ENCODE measurements around the gene GABRD. TPM values are rescaled to one million over a fixed set of nuclear protein-coding genes. Genes with fewer than 3 reads are reported as not detected.
"Not testable (repeated sequence)": the region's sequence is repeated elsewhere in the genome, so short reads cannot be mapped to it uniquely, and the experiment has no call there.

GABRD gene
- 0.07 and 0.26 TPM in 2 replicates for total RNA-seq (2014; rRNA removed; shearing (Covaris generic))

DNA sequence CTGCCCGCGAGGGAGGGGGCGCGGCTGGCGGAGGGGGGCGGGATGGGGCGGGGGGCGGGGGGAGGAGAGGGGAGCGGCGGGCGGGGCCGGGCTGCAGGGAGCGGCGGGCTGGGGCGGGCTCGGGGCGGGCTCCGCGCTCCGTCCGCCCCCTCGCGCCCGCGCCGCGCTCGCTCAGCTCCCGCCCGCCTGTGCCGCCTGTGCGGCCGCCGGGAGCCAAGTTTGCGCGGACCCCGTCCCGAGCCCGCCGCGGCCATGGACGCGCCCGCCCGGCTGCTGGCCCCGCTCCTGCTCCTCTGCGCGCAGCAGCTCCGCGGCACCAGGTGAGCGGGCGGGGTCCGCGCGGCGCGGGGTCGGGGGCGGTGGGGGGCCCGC lies at the start of gene GABRD:
Gene GABRD (plus strand): TSS at position 174 of the 372 bp plus-strand sequence. CDS start 79 bp downstream, at position 253.
- no peak for DNase-seq (ENCODE audit: low spot score)

DNA sequence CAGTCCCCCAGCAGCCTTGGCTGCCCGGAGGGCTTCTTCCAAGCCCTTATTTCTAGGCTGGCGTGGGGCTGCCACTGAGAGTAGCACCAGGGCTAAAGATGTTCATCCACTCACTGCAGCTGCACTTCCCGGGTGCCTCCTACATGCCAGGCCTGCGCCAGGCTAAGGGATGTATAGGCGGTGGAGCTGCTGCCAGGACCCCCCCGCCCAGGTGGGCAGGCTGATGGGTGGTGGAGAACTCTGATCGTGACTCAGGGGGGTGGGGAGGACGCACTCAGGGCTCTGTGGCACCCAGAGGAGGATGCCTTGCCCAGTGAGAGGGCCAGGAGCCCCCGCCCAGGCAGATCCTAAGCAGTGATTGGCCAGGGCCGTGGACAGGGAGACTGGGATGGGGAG lies 49.6 kb upstream of the GABRD start:
- no peak for DNase-seq (ENCODE audit: low spot score)

- no peak for DNase-seq (ENCODE audit: low spot score)
Measured at GRCh38 chr1:1969953-1970716, 49.0 kb upstream of the GABRD start.

- no peak for DNase-seq (ENCODE audit: low spot score)
Measured at GRCh38 chr1:1971017-1971416, 48.1 kb upstream of the GABRD start.

DNA sequence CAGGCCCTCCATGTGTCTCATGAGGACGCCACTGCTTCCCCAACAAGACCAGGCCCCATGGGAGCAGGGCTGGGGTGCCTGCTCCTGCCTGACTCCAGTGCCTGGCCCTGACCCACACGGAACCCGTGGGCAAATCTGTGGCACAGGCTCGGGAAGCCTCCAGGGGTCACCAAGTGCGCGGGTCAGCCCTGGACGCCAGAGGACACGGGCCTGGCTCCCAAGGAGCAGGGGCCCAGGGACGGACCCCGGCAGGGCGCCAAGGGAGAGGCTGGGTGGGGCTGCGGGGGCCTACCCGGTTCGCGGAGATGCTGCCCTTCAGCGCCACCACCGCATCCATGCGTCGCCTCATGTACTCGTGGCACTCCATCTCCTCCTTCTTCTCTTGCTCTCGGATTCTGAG lies 47.5 kb upstream of the GABRD start:
- DNase-seq (ENCODE audit: low spot score): no peak

- DNase-seq (ENCODE audit: low spot score): no peak
Measured at GRCh38 chr1:1972976-1973715, 46.0 kb upstream of the GABRD start.

GRCh38 chr1:1973716-1974642 lies 45.2 kb upstream of the GABRD start:
- no peak for DNase-seq (ENCODE audit: low spot score)

- DNase-seq (ENCODE audit: low spot score): no peak
Measured at GRCh38 chr1:1974834-1975233, 44.3 kb upstream of the GABRD start.

DNA sequence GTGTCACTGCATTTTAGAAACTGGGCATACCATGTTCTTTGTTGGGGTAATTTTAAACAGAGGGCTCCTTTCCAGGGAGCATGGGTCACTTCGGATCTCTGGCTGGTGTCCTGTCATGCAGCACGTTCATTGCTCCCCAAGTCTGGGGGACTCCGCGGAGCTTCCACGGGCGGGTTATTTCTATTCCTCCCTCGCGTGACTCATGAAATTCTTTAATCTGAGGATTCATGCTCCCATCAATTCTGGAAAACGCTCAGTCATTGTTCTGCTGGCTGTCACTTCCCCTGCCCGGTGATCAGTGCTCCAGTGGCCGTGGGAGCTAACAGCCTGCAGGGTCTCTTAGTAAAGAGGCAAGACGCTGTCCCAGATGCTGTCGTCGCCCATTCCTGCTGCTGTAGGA lies 43.6 kb upstream of the GABRD start:
- DNase-seq (ENCODE audit: low spot score): no peak

DNA sequence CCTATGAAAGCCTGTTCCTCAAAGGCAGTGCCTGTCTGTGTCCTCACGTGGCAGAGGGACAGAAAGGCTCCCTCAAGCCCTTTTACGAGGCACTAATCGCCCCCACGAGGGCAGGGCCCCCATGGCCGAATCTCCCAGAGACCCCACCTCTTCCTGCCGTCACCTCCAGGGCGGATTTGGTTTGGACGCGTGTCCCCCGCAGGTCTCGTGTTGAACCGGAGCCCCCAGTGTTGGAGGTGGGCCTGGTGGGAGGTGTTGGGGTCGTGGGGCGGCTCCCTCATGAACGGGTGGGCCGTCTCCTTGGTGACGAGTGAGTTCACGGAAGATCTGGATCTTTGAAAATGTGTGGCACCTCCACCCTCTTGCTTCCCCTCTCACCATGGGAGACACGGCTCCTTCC lies 43.1 kb upstream of the GABRD start:
- no peak for DNase-seq (ENCODE audit: low spot score)

- no peak for DNase-seq (ENCODE audit: low spot score)
Measured at GRCh38 chr1:1978108-1978507, 41.0 kb upstream of the GABRD start.

GRCh38 chr1:1978690-1979481 lies 40.3 kb upstream of the GABRD start:
- not testable (repeated sequence) for DNase-seq (ENCODE audit: low spot score)

DNA sequence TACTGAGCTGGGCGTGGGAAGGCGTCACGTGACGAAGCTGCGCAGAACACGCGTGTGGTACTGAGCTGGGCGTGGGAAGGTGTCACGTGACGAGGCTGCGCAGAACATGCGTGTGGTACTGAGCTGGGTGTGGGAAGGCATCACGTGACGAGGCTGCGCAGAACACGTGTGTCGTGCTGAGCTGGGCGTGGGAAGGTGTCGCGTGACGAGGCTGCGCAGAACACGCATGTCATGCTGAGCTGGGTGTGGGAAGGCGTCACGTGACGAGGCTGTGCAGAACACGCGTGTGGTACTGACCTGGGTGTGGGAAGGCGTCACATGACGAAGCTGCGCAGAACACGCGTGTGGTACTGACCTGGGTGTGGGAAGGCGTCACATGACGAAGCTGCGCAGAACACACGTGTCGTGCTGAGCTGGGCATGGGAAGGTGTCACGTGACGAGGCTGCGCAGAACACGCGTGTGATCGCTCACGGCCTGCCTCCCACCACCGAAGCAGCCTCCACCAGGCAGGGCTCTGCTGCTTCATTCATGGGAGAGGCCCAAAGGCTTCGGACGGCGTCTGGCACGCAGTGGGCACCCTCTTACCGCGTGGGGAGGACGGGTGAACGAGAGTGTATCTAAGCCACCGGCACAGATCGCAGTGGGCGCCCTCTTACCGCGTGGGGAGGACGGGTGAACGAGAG lies 39.5 kb upstream of the GABRD start:
- DNase-seq (ENCODE audit: low spot score): no peak

- DNase-seq (ENCODE audit: low spot score): no peak
Measured at GRCh38 chr1:1980467-1981141, 38.5 kb upstream of the GABRD start.

- no peak for DNase-seq (ENCODE audit: low spot score)
Measured at GRCh38 chr1:1981142-1981500, 38.0 kb upstream of the GABRD start.

DNA sequence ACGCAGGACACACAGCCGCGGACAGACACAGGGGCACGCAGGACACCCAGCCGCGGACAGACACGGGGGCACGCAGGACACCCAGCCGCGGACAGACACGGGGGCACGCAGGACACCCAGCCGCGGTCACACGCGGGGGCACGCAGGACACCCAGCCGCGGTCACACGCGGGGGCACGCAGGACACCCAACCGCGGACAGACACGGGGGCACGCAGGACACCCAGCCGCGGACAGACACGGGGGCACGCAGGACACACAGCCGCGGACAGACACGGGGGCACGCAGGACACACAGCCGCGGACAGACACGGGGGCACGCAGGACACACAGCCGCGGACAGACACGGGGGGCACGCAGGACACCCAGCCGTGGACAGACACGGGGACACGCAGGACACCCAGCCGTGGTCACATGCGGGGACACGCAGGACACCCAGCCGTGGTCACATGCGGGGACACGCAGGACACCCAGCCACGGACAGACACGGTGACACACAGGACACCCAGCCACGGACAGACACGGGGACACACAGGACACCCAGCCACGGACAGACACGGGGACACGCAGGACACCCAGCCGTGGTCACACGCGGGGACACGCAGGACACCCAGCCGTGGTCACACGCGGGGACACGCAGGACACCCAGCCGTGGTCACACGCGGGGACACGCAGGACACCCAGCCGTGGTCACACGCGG lies 37.4 kb upstream of the GABRD start:
- not testable (repeated sequence) for DNase-seq (ENCODE audit: low spot score)

DNA sequence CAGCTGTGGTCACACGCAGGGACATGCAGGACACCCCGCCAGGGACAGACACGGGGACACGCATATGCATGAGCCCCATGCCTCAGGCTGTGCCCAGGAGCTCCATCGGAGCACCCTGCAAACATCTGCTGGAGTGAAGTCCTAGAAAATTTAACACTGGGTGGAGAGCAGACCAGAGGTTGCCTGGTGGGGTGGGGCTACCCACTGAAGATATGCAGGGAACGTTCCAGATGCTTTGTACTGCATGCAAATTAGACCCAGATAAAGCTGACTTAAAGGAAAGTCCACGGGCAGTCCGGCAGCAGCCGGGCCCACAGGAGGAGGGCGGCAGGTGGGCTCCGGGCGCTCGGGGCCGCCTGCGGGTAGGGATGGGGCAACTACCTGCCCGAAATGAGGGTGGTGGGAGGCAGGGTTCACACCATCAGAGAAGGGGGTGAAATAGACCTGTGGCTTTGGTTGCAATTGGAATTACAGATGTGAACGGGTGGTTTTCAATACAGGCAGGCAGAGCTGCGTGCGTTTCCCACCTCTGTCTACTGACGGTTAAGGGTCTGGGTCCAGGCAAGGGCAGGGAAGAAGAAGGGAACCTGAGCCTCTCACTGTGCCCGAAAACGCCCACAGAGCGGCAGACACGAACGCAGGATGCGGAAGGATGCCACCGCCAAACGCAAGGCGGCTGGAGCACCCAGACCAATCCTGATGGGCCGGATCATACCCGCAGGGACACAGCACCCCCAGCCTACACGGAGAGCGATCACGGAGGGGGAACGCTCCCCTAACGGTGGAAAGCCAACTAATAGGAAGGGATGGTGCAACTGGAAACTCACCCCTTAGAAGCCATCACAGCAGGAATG lies 36.5 kb upstream of the GABRD start:
- DNase-seq (ENCODE audit: low spot score): no peak

- DNase-seq (ENCODE audit: low spot score): no peak
Measured at GRCh38 chr1:1984560-1985070, 34.5 kb upstream of the GABRD start.

Data from A172 (cell line).